GM23338 (cell line): ENCODE results near the gene SMAD3. TPM values are rescaled to one million over a fixed set of nuclear protein-coding genes. Genes with fewer than 3 reads are reported as not detected.

Experiments used
- ATAC-seq: fragments of 200-7000 bp; cut with Tn5 transposase; 3 replicates; pipeline ENCODE4 v1.9.1; 2020
- DNase-seq: peaks from one replicate; pipeline ENCODE4 v3.0.0-alpha.2; 2015; ENCODE audit warnings: low spot score
- H2AFZ ChIP-seq: fragments of 200-600 bp; sonication (generic); 2 replicates; pipeline ENCODE4 v1.8.0; 2016; ENCODE audit warnings: antibody characterized with exemption, mild to moderate bottlenecking, moderate library complexity
- H3F3A ChIP-seq: fragments of 200-600 bp; sonication (generic); replicated peaks from 2 replicates; pipeline ENCODE4 v1.8.0; 2017; ENCODE audit warnings: antibody characterized with exemption, mixed run types, low read depth
- H3K27ac ChIP-seq: fragments of 200-600 bp; sonication (generic); 2 replicates; pipeline ENCODE4 v1.6.1; 2016; ENCODE audit warnings: low read depth
- H3K27me3 ChIP-seq: fragments of 200-600 bp; sonication (generic); 2 replicates; pipeline ENCODE4 v1.8.0; 2016; ENCODE audit warnings: mild to moderate bottlenecking, mixed run types, moderate library complexity; ENCODE audit not compliant: insufficient read depth
- H3K36me3 ChIP-seq: fragments of 200-600 bp; sonication (generic); 2 replicates; pipeline ENCODE4 v1.8.0; 2016; ENCODE audit warnings: mild to moderate bottlenecking; ENCODE audit not compliant: insufficient read depth
- H3K4me1 ChIP-seq: fragments of 200-600 bp; sonication (generic); 2 replicates; pipeline ENCODE4 v1.8.0; 2016; ENCODE audit warnings: mild to moderate bottlenecking, moderate library complexity; ENCODE audit not compliant: insufficient read depth
- H3K4me2 ChIP-seq: fragments of 200-600 bp; sonication (generic); 2 replicates; pipeline ENCODE4 v1.7.1; 2017; ENCODE audit warnings: mixed run types
- H3K4me3 ChIP-seq: fragments of 200-600 bp; sonication (generic); 2 replicates; pipeline ENCODE4 v1.6.1; 2016; ENCODE audit warnings: mixed run types
- H3K79me2 ChIP-seq: fragments of 200-600 bp; sonication (generic); replicated peaks from 2 replicates; pipeline ENCODE4 v1.8.0; 2017; ENCODE audit warnings: mild to moderate bottlenecking; ENCODE audit not compliant: insufficient read depth
- H3K9me2 ChIP-seq: fragments of 200-600 bp; sonication (generic); 2 replicates; pipeline ENCODE4 v1.8.0; 2017; ENCODE audit not compliant: insufficient read depth
- H4K20me1 ChIP-seq: fragments of 200-600 bp; sonication (generic); replicated peaks from 2 replicates; pipeline ENCODE4 v1.8.0; 2017; ENCODE audit warnings: mild to moderate bottlenecking; ENCODE audit not compliant: insufficient read depth
- H3K27ac Mint-ChIP-seq: 2 replicates; pipeline ENCODE4 v1.8.0; 2020; ENCODE audit warnings: inconsistent platforms, mild to moderate bottlenecking, moderate library complexity, mixed read lengths
- H3K27me3 Mint-ChIP-seq: 3 replicates; pipeline ENCODE4 v1.8.0; 2022; ENCODE audit warnings: low read depth, mild to moderate bottlenecking, moderate library complexity, mixed read lengths, inconsistent platforms; ENCODE audit not compliant: insufficient read depth, poor library complexity
- H3K36me3 Mint-ChIP-seq: 3 replicates; pipeline ENCODE4 v1.8.0; 2021; ENCODE audit warnings: low read depth, mild to moderate bottlenecking, inconsistent platforms, moderate library complexity, mixed read lengths
- H3K4me1 Mint-ChIP-seq: 3 replicates; pipeline ENCODE4 v1.8.0; 2020; ENCODE audit warnings: mild to moderate bottlenecking, inconsistent platforms, mixed read lengths
- H3K4me3 Mint-ChIP-seq: 3 replicates; pipeline ENCODE4 v1.8.0; 2021; ENCODE audit warnings: moderate library complexity, mild to moderate bottlenecking, inconsistent platforms, mixed read lengths
- H3K9me3 Mint-ChIP-seq: 3 replicates; pipeline ENCODE4 v1.8.0; 2020; ENCODE audit warnings: moderate library complexity, mild to moderate bottlenecking, inconsistent platforms, mixed read lengths
- ETS1 ChIP-seq: IDR thresholded peaks from 2 replicates; pipeline ENCODE4 v1.6.1; 2016; ENCODE audit warnings: antibody characterized with exemption
- EZH2 ChIP-seq: fragments of 200-600 bp; sonication (generic); IDR thresholded peaks from one replicate; pipeline ENCODE4 v1.8.0; 2017; ENCODE audit warnings: antibody characterized with exemption, mild to moderate bottlenecking, low read depth; ENCODE audit not compliant: unreplicated experiment
- EZH2phosphoT487 ChIP-seq: fragments of 200-600 bp; sonication (generic); IDR thresholded peaks from one replicate; pipeline ENCODE4 v1.8.1; 2018; ENCODE audit warnings: antibody characterized with exemption; ENCODE audit not compliant: unreplicated experiment
- JUNB ChIP-seq: IDR thresholded peaks from one replicate; pipeline ENCODE4 v1.6.1; 2016; ENCODE audit warnings: antibody characterized with exemption; ENCODE audit not compliant: unreplicated experiment
- NANOG ChIP-seq: IDR thresholded peaks from 2 replicates; pipeline ENCODE4 v1.6.1; 2016; ENCODE audit warnings: antibody characterized with exemption, borderline replicate concordance
- STAT1 ChIP-seq: IDR thresholded peaks from one replicate; pipeline ENCODE4 v1.6.1; 2016; ENCODE audit warnings: antibody characterized with exemption; ENCODE audit not compliant: unreplicated experiment
- ZNF114 ChIP-seq: fragments of 250-450 bp; sonication (Bioruptor Pico); IDR thresholded peaks from 2 replicates; pipeline ENCODE4 v1.5.0; 2020; ENCODE audit warnings: mild to moderate bottlenecking, moderate library complexity
- ZNF331 ChIP-seq: fragments of 250-450 bp; sonication (Bioruptor Pico); IDR thresholded peaks from 2 replicates; pipeline ENCODE4 v1.5.0; 2020; ENCODE audit warnings: low read depth, mild to moderate bottlenecking, moderate library complexity
- polyA plus RNA-seq: library from polyadenylated mRNA; unstranded; fragments of >200 nt; fragmentation: Nextera tagmentation; extraction: Ambion mirVana; gene quantifications from 2 replicates; pipeline ENCODE4 v1.2.1, GENCODE V29; 2016
- total RNA-seq: library from RNA; depleted of rRNA; stranded (reverse); fragments of >200 nt; shearing (Covaris generic); gene quantifications from 2 replicates; pipeline ENCODE4 v1.2.3, GENCODE V29; 2014
- TF ChIP-seq, protein P1 (sequence below): fragments of 250-450 bp; sonication (Bioruptor Pico); IDR thresholded peaks from 2 replicates; pipeline ENCODE4 v1.5.0; 2020; ENCODE audit warnings: mild to moderate bottlenecking, moderate library complexity
- TF ChIP-seq, protein P2 (sequence below): IDR thresholded peaks from one replicate; pipeline ENCODE4 v1.6.1; 2018; ENCODE audit warnings: antibody characterized with exemption; ENCODE audit not compliant: unreplicated experiment

The SMAD3 gene
- total and polyA plus RNA-seq, 2 experiments from 2014 or later: 4.9 to 11.6 TPM

- TF ChIP-seq ETS1 (no peak), JUNB (no peak)
Observed at GRCh38 chr15:67196222-67196621, 130.8 kb downstream of the SMAD3 start (continued).

DNA sequence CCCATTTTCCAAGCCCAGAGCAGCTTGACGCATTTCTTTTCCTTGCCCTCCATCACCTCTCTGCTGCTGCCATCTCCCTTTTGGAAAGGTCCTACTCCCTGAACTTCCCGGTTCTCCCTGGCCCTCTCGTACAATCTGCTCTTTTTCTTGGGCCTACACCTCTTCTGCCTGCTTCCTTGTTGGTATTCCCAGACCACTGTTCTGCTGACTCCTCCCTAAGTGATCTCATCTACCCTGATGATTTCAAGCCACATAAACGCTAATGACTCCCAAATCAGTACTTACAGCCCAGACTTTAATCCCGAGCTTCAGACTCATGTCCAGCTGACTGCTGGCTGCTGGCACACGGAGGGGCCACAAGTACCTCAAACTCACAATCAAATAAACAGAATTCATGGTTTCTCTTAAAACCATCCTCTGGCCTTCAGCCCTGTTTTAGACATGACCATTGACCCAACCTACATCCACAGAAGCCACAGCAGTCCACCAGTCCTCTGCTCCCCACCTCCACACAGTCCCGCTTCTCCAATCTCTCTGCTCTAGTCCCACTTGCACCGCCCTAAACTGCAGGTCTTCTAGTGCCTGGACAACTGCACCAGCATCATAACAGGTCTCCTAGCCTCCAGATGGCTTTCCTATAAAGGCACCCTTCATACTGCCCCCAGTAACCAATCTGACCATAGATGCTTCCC lies 131.4 kb downstream of the SMAD3 start:
- DNase-seq: no peak
- no peak overlapping the region for H3K4me3 ChIP-seq

More for the DNA sequence above, 131.4 kb downstream of the SMAD3 start:
- H3K79me2 ChIP-seq: no peaks in the 10 kb centered on the region
- Mint-ChIP-seq H3K4me1 (peaks cover 20% of the 10 kb centered on the region; the same call in 2 of the 3 replicates), H3K27ac (no peak overlapping the region; the same call in 1 of the 2 replicates), H3K27me3 (peaks cover 3% of the 10 kb centered on the region), H3K9me3 (no peaks in the 10 kb centered on the region), H3K4me3 (no peak overlapping the region), H3K36me3 (peaks cover 9% of the 10 kb centered on the region; the same call in 2 of the 3 replicates)
- H3K4me1 ChIP-seq: peaks cover 16% of the 10 kb centered on the region; the same call in 1 of the 2 replicates
- H3K36me3 ChIP-seq: 0 out of 2 replicates have a peak, but pooled peaks cover 3% of the 10 kb centered on the region
- no peaks in the 10 kb centered on the region for H4K20me1 ChIP-seq
- H2AFZ ChIP-seq: no peak overlapping the region
- H3K4me2 ChIP-seq: no peak overlapping the region
- TF ChIP-seq, protein P1, sequence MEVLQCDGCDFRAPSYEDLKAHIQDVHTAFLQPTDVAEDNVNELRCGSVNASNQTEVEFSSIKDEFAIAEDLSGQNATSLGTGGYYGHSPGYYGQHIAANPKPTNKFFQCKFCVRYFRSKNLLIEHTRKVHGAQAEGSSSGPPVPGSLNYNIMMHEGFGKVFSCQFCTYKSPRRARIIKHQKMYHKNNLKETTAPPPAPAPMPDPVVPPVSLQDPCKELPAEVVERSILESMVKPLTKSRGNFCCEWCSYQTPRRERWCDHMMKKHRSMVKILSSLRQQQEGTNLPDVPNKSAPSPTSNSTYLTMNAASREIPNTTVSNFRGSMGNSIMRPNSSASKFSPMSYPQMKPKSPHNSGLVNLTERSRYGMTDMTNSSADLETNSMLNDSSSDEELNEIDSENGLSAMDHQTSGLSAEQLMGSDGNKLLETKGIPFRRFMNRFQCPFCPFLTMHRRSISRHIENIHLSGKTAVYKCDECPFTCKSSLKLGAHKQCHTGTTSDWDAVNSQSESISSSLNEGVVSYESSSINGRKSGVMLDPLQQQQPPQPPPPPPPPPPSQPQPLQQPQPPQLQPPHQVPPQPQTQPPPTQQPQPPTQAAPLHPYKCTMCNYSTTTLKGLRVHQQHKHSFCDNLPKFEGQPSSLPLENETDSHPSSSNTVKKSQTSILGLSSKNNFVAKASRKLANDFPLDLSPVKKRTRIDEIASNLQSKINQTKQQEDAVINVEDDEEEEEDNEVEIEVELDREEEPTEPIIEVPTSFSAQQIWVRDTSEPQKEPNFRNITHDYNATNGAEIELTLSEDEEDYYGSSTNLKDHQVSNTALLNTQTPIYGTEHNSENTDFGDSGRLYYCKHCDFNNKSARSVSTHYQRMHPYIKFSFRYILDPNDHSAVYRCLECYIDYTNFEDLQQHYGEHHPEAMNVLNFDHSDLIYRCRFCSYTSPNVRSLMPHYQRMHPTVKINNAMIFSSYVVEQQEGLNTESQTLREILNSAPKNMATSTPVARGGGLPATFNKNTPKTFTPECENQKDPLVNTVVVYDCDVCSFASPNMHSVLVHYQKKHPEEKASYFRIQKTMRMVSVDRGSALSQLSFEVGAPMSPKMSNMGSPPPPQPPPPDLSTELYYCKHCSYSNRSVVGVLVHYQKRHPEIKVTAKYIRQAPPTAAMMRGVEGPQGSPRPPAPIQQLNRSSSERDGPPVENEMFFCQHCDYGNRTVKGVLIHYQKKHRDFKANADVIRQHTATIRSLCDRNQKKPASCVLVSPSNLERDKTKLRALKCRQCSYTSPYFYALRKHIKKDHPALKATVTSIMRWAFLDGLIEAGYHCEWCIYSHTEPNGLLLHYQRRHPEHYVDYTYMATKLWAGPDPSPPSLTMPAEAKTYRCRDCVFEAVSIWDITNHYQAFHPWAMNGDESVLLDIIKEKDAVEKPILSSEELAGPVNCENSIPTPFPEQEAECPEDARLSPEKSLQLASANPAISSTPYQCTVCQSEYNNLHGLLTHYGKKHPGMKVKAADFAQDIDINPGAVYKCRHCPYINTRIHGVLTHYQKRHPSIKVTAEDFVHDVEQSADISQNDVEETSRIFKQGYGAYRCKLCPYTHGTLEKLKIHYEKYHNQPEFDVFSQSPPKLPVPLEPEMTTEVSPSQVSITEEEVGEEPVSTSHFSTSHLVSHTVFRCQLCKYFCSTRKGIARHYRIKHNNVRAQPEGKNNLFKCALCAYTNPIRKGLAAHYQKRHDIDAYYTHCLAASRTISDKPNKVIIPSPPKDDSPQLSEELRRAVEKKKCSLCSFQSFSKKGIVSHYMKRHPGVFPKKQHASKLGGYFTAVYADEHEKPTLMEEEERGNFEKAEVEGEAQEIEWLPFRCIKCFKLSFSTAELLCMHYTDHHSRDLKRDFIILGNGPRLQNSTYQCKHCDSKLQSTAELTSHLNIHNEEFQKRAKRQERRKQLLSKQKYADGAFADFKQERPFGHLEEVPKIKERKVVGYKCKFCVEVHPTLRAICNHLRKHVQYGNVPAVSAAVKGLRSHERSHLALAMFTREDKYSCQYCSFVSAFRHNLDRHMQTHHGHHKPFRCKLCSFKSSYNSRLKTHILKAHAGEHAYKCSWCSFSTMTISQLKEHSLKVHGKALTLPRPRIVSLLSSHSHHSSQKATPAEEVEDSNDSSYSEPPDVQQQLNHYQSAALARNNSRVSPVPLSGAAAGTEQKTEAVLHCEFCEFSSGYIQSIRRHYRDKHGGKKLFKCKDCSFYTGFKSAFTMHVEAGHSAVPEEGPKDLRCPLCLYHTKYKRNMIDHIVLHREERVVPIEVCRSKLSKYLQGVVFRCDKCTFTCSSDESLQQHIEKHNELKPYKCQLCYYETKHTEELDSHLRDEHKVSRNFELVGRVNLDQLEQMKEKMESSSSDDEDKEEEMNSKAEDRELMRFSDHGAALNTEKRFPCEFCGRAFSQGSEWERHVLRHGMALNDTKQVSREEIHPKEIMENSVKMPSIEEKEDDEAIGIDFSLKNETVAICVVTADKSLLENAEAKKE (CRISPR knock-in tag): no peak
- TF ChIP-seq, protein P2, sequence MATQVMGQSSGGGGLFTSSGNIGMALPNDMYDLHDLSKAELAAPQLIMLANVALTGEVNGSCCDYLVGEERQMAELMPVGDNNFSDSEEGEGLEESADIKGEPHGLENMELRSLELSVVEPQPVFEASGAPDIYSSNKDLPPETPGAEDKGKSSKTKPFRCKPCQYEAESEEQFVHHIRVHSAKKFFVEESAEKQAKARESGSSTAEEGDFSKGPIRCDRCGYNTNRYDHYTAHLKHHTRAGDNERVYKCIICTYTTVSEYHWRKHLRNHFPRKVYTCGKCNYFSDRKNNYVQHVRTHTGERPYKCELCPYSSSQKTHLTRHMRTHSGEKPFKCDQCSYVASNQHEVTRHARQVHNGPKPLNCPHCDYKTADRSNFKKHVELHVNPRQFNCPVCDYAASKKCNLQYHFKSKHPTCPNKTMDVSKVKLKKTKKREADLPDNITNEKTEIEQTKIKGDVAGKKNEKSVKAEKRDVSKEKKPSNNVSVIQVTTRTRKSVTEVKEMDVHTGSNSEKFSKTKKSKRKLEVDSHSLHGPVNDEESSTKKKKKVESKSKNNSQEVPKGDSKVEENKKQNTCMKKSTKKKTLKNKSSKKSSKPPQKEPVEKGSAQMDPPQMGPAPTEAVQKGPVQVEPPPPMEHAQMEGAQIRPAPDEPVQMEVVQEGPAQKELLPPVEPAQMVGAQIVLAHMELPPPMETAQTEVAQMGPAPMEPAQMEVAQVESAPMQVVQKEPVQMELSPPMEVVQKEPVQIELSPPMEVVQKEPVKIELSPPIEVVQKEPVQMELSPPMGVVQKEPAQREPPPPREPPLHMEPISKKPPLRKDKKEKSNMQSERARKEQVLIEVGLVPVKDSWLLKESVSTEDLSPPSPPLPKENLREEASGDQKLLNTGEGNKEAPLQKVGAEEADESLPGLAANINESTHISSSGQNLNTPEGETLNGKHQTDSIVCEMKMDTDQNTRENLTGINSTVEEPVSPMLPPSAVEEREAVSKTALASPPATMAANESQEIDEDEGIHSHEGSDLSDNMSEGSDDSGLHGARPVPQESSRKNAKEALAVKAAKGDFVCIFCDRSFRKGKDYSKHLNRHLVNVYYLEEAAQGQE: no peak
- TF ChIP-seq EZH2phosphoT487 (no peak), ZNF331 (CRISPR knock-in tag) (no peak), JUNB (no peak), ZNF114 (CRISPR knock-in tag) (no peak), STAT1 (no peak), EZH2 (no peak), NANOG (no peak)
- no peaks in the 10 kb centered on the region for H3K9me2 ChIP-seq
- no peak overlapping the region for H3K27ac ChIP-seq
- H3K27me3 ChIP-seq: no peaks in the 10 kb centered on the region
- ATAC-seq: no peak
- H3F3A ChIP-seq: no peaks in the 10 kb centered on the region
